Parathyroid adenoma (tissue), 2 donors: ENCODE measurements around the gene LAD1.

Experiments
- H2AFZ ChIP-seq: fragments of 300-600 bp; sonication (generic); one replicate; pipeline ENCODE4 v1.7.0; 2017; ENCODE audit warnings: antibody characterized with exemption, mild to moderate bottlenecking
- H3K27ac ChIP-seq: fragments of 300-600 bp; sonication (generic); one replicate; pipeline ENCODE4 v1.7.0; 2017
- H3K27me3 ChIP-seq: fragments of 300-600 bp; sonication (generic); one replicate; pipeline ENCODE4 v1.7.0; 2017; ENCODE audit warnings: low read length; ENCODE audit not compliant: control insufficient read depth, insufficient read depth
- H3K36me3 ChIP-seq: fragments of 300-600 bp; sonication (generic); one replicate; pipeline ENCODE4 v1.7.0; 2017; ENCODE audit warnings: low read length; ENCODE audit not compliant: control insufficient read depth, insufficient read depth
- H3K4me1 ChIP-seq: fragments of 300-600 bp; sonication (generic); one replicate; pipeline ENCODE4 v1.7.0; 2017; ENCODE audit warnings: control low read depth
- H3K4me2 ChIP-seq: fragments of 300-600 bp; sonication (generic); one replicate; pipeline ENCODE4 v1.7.0; 2017; ENCODE audit warnings: low read length
- H3K4me3 ChIP-seq: fragments of 300-600 bp; sonication (generic); one replicate; pipeline ENCODE4 v1.7.0; 2017; ENCODE audit warnings: low read depth, low read length
- H3K79me2 ChIP-seq: fragments of 300-600 bp; sonication (generic); one replicate; pipeline ENCODE4 v1.7.0; 2017; ENCODE audit warnings: control low read depth
- H3K9ac ChIP-seq: fragments of 300-600 bp; sonication (generic); one replicate; pipeline ENCODE4 v1.7.0; 2017; ENCODE audit warnings: mild to moderate bottlenecking
- H3K9me3 ChIP-seq: fragments of 300-600 bp; sonication (generic); one replicate; pipeline ENCODE4 v1.7.0; 2017; ENCODE audit warnings: low read length; ENCODE audit not compliant: control insufficient read depth
- CTCF ChIP-seq: fragments of 300-600 bp; sonication (generic); IDR thresholded peaks from one replicate; pipeline ENCODE4 v1.7.0; 2017; ENCODE audit warnings: antibody characterized with exemption, mild to moderate bottlenecking
- donor health status: primary hyperparathyroidism.

The LAD1 gene

DNA sequence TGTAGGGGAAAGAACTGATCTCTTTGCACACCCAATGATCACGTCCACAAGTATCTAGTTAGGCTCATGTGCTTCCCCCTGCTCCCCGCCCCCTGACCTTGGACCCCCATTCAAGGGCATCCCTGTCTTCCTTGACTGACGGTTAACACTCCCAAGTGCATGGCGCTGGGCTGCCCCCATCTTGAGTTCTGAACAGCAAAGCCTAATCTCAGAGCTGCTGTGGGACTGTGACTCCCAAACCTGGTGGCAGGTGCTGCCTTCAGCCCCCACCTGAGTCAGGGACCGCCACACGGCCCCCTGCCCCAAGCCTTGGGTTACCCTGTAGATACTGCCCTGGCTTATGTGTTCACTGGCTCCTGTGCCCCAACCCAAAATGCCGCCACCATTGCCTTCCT lies 21.5 kb upstream of the LAD1 start:
- no peaks in the 10 kb centered on the region for H3K9me3 ChIP-seq
- H3K27me3 ChIP-seq: no peaks in the 10 kb centered on the region
- no peak overlapping the region for H3K4me2 ChIP-seq
- H3K79me2 ChIP-seq: no peaks in the 10 kb centered on the region
- H3K4me1 ChIP-seq: no peaks in the 10 kb centered on the region
- H3K4me3 ChIP-seq: no peak overlapping the region
- H3K9ac ChIP-seq: no peak overlapping the region
- no peak overlapping the region for H3K27ac ChIP-seq
- H2AFZ ChIP-seq: no peak overlapping the region
- TF ChIP-seq CTCF: no peak
- H3K36me3 ChIP-seq: no peaks in the 10 kb centered on the region

DNA sequence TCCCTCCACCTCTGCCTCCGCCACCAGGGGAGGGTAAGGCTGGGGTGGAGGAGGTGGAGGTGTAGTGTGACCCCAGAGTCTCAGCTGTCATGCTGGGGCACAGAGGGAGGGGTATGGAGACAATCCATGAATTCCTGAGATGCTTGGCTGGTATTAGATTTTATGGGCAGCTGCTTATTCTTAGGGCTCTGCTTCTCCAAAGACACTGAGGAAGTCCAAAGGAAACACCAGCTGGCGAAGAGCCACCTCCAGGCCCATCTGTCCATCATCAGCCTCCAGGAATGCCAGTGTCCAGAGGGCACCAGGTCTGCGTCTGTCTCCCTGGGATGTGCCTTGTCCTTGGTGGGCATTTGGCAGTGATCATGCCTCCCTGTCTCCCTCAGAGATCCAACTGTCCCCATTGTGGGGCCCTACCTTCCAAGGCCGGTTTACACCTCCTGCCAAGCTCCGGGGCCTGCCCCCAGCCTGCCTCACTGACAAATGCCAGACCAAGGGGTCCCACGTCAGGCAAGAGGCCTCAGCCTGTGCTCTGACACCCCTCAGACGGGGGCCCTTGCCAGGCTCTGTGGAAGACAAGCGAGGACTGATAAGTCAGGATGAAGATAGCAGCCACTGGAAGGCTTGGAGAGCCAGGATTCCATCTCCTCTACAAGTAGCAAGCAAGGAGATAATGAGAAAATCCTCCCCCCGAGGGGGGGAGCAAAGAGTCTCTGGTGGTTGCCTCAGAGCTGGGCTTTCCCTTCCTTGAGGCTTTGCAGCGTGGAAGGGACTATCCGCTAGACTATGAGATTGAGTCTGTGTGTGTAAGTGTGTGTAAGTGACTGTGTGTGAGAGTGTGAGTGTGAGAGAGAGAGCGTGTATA lies 20.9 kb upstream of the LAD1 start:
- no peak for TF ChIP-seq CTCF
- Histone ChIP-seq H3K4me2 (no peak overlapping the region), H3K4me3 (no peak overlapping the region), H3K79me2 (no peaks in the 10 kb centered on the region), H3K36me3 (no peaks in the 10 kb centered on the region), H3K9me3 (no peaks in the 10 kb centered on the region), H3K27me3 (no peaks in the 10 kb centered on the region), H3K27ac (no peak overlapping the region), H2AFZ (no peak overlapping the region), H3K4me1 (no peaks in the 10 kb centered on the region), H3K9ac (no peak overlapping the region)

GRCh38 chr1:201419256-201419655 lies 20.1 kb upstream of the LAD1 start:
- H3K27ac ChIP-seq: no peak overlapping the region
- H3K79me2 ChIP-seq: no peaks in the 10 kb centered on the region
- no peaks in the 10 kb centered on the region for H3K27me3 ChIP-seq
- no peak for TF ChIP-seq CTCF
- no peak overlapping the region for H3K9ac ChIP-seq
- no peak overlapping the region for H3K4me2 ChIP-seq
- H3K4me3 ChIP-seq: no peak overlapping the region
- H3K36me3 ChIP-seq: no peaks in the 10 kb centered on the region
- no peak overlapping the region for H2AFZ ChIP-seq
- H3K9me3 ChIP-seq: no peaks in the 10 kb centered on the region
- no peaks in the 10 kb centered on the region for H3K4me1 ChIP-seq

- Histone ChIP-seq H3K4me3 (no peak overlapping the region), H2AFZ (no peak overlapping the region), H3K27ac (no peak overlapping the region), H3K9me3 (no peaks in the 10 kb centered on the region), H3K4me2 (no peak overlapping the region), H3K9ac (no peak overlapping the region), H3K79me2 (no peaks in the 10 kb centered on the region), H3K27me3 (no peaks in the 10 kb centered on the region), H3K4me1 (no peaks in the 10 kb centered on the region), H3K36me3 (no peaks in the 10 kb centered on the region)
- TF ChIP-seq CTCF: no peak
Observed at GRCh38 chr1:201418461-201418860, 19.3 kb upstream of the LAD1 start.
